SH-SY5Y (cell line): Measurements from ENCODE around the gene EDC3.

Experiments used
- GATA2 ChIP-seq: IDR thresholded peaks from 2 replicates; pipeline ENCODE4 v1.6.1; 2011; ENCODE audit warnings: mild to moderate bottlenecking, low read depth, low read length
- GATA3 ChIP-seq: IDR thresholded peaks from 2 replicates; pipeline ENCODE4 v1.6.1; 2011; ENCODE audit warnings: low read depth, mild to moderate bottlenecking, low read length, moderate library complexity

Gene EDC3

DNA sequence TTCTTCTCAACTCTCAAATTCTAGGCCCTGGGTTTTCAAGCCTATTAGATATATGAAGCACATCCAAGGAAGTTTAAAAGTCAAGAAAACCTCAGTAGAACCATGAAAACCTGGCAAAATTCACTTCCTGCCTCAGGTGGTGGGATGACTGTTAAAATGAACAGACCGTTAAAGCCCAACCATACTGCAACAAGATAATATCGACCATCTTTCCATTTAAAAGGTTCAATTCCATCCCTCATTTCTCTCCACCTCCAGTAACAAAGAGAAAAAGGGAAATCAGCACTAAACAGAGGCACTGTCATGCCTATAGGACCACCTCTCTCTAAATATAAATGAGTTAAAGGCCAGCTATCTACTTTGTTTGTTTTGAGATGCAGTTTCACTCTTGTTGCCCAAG, 31.2 kb downstream of the EDC3 start:
- no peak for TF ChIP-seq GATA2
- TF ChIP-seq GATA3, result no peak

DNA sequence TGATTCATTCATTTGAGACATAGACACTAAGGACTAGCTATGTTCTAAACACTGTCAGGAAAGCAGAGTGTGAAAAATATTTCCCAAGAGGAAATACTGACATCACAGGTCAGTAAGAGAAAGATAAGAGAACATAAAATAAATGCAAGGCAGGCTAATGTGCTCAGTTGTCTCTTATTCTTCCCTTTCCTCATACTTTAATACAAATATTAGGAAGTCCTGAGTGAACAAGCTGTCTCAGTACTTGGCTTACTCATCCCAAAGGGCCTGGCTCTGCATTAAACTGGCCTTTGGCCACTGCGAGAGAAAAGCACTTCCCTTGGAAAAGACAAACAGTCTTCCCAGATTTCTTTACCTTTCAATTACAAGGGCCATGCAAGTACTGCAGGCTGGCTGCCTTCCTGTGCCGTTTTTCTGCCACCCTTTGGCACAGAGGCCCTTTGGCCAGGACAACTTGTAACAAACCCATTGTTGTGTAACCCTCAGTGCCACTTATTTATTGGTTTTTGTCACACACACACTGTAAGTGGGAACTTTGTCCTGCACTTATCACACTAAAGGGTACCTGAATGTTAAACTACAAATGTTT, 31.7 kb downstream of the EDC3 start:
- no peak for TF ChIP-seq GATA2
- TF ChIP-seq GATA3, result no peak

DNA sequence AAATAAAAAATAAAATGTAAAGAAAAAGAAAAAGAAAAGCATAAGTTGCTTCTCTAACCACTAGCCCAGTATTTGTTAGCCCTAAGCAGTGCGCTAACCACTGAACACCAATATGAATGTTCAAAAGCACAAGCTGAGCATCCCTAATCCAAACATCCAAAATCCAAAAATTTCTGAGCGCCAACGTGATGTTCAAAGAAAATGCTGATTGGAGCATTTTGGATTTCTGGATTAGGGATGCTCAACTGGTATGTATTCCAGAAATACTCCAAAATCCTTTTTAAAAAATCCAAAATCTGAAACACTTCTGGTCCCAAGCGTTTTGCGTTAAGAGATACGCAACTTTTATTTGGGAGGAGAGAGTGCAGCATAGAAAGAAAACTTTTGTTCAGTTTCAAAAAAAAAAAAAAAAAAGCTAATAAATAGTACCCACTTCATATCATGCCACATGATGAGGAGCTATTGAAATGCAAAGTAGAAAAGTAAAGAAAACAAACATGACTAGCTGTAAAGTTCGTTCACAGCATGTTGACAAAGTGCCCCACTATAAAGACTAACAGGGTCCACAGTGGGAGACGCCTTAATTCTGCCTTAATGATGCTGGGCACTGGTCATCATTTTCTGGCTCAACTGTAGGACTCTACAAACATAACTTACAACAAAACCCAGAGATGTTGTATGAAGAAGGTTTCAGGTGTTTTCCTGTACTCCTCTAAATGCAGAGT, 32.4 kb downstream of the EDC3 start:
- TF ChIP-seq GATA2, result no peak
- no peak for TF ChIP-seq GATA3

DNA sequence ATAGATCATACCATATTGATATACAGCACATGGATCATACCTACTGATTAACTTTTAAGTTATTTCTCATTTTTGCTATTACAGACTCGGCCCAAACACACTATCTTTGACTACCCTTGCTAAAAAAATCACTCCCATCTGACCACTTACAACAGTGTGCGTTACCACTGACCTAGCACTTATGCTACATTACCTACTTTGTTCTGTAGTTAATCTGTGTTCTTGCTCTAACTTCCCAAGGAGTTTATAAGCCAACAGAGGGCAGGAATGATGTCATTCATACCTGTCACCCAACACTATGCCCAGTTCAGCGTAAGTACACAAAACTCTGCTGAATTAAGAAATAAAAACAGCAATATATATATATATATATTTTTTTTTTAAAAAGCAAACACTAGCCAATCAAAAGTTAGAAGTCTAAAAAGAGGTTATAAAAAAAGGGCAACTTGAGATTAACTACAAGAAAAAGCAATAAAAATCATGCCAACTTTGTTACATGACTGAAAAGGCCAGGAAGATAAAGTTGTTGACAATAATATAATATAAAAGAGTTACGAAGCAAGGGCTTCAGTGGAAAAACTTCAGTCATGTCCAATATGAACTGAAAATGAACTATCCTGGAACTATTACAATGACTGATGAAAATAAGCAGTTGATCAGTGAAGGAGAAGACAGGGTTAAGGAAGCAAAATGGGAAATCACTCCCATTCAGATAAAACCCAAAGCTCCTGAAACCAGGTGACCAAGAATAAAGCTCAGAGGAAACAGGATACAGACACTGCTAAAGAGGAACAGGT, 33.6 kb downstream of the EDC3 start:
- TF ChIP-seq GATA3 (no peak), GATA2 (no peak)

DNA sequence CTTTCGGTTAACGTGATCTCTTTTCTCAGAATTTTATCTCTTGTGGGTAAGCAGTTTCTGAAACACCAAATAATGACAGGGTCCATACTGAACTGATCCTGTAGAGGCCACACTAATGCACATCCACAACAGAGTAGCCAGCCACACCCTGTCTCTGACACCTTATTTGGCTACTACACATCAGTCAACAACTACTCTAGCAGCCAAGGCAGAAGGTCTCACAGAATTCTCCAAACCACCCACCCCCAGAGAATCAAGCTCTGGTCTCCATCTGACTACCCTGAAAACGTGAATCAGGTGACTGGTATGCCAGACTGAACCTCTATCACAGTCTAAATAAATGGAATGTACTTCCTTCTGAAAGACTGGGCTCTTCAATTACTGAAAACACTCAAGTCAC, 38.0 kb downstream of the EDC3 start:
- TF ChIP-seq GATA3, result no peak
- TF ChIP-seq GATA2, result no peak

DNA sequence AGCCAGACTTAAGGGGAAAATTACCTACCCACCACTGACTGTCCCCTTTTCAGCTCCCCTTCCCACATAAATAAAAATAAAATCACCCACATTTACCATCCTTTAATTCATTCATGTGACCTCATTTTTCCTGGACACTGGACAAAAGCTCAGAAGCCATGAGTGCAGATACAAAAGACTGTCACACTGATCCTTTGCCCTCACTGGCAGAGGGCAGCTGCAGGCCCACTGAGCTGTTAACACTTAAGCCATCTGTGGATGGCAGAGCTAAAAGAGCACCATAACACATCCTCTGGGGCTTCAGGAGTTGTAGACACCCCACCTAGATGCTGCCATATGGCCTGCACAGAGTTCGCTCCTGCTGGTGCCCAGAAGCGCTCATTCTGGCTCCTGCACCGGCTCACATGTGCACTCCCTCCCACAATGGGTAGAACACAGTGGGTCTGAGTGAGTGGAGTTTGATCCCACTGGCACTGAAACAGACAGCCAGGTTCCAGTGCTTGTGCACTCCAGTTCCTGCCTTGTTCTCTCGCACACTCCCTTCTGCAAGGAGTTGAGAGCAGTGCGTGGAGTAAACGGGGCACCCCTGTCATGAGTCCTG, 38.8 kb downstream of the EDC3 start:
- TF ChIP-seq GATA3, result no peak
- TF ChIP-seq GATA2, result no peak

DNA sequence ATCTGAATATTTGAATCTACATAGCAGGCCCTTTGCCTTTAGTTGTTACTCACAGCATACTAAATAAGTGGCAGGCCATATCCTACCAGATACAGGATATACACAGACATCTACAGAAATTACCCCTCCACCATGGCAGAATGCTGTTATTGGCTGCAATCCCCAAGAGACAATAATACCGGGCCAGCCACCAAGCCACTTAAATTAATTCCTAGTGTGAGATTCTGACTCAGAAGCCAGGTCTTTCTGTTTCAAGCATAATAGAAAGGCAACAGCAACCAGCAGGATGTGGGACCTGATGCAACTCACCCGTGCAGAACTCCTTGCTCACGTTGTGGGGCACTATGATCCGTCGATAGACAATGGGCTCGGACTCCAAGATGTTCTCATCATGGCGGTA, 40.4 kb downstream of the EDC3 start:
- TF ChIP-seq GATA2, result no peak
- TF ChIP-seq GATA3, result no peak

DNA sequence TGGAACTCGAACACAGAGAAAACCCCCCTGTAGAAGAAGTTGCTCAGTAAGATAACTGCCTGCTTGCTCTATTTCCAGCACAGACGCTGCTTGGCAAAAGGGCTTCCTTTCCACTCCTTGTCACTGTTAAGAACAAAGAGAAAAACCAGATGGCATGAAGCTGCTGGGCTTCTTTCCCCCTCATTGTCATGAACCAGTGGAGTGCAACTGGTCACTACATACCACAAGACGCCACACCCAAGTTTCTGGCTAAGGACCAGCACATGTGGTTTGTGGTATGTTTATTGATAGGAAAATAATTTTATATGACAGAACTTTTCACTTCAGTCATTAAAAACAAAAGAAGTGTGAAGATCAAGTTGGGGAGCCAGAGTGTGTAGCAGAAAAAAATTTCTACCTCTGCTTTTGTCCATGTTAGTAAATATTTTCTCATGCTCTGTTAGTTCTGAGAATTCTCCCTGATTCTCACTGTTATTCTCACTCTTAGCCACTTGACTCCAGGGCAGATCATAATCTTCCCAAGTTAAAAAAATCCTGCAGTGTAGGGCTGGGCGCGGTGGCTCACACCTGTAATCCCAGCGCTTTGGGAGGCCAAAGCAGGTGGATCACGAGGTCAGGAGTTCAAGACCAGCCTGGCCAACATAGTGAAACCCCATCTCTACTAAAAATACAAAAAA, 42.3 kb downstream of the EDC3 start:
- no peak for TF ChIP-seq GATA2
- no peak for TF ChIP-seq GATA3

DNA sequence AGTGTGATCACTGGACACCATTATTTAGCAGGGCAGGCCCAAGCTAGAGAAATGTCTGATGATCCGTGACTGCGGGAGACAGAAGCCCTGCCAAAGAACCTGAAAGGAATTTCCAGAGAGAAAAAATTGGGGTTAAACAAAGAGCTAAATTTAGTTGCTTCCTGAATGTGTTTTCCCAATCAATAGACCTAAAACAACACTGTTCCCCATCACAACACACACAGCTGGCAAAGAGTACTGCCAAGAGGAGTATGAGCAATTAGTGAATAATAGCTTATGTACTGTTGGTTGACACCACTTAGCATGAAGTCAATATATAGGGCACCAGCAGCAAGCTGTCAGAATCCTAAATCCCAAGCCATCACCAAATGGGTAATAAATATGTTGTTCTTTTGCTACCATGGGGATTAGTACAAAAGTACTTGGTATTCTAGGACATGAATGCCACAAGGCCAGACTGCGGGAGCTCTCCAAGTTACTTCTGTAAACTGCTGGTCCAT, 44.5 kb downstream of the EDC3 start:
- no peak for TF ChIP-seq GATA3
- no peak for TF ChIP-seq GATA2

DNA sequence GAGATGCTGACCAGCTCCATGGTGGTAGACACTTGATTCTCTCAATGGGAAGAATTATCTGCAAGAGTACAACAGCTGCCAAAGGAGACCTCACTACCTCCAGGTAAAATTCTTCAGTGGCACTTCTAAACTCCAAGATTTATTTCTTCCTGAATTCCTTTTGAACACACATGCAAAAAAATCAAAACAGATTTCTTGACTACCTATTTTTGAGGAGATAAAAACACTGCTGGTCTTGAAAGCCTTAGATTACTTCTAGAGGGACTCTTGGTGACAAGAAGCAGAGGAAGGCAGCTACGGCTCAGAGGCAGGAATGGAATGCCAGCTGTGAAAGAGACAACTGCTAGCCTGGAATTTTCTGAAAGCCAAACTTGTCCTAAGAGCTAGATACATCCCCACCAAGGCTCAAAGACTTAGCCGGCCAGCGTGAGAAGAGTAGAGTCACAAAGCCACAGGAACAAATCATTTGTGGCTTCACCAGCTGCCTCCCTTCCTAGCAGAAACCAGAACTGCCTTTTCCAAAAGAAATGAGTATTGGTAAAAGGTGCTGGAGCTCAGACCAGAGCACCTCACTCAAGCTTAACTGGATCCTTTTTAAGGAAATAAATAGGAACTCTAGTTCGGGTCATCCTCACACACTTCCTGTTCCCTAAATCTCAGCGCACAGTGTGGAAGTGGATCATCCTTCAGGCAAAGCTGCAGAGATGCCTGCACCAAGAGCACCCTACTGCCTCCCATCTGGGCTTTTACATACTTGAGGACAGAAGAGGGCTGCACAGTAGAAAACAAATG, 47.6 kb downstream of the EDC3 start:
- TF ChIP-seq GATA2, result no peak
- no peak for TF ChIP-seq GATA3

DNA sequence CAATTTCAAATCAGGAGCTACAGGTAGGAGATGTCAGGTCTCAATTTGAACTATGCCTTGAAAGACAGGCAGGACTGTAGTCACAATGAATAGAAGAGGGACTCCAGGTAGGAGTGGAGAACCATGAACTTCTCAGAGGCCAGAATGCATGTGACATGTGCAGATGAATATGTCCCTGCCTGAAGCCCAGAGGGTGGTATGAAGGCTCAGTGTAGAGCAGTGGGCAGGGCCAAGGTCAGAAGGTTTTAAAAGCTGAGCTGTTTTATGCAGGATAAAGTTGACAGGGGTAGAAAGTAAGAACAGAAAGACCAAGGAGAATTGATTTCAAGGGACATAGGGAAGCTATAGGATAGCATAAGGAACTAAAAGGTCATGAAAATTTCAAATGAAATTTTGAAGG, 49.3 kb downstream of the EDC3 start:
- no peak for TF ChIP-seq GATA2
- no peak for TF ChIP-seq GATA3

DNA sequence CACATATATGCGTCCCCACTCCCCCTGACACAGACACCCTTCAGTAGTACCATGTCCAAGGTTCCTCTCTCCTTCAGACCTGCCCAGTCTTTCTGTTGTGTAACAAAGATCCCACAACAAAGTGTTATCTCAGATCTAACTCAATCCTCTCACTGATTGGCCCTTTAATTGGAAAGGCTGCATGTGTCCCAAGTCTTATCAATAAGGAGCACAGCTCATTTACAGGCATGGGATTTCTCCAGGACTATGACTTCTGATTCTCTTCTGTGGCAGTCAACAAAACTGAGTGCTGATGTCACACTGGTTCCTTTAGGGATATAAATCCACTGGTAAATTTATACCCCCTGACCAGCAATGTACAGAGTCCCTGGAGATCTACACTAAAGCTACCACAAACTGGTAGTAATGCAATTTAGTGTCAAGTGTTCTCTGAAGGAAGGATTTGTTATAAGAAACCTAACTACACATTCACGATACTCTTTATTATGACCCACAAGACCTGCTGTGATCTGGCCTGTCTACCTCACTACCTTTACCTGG, 52.1 kb downstream of the EDC3 start:
- no peak for TF ChIP-seq GATA2
- no peak for TF ChIP-seq GATA3

DNA sequence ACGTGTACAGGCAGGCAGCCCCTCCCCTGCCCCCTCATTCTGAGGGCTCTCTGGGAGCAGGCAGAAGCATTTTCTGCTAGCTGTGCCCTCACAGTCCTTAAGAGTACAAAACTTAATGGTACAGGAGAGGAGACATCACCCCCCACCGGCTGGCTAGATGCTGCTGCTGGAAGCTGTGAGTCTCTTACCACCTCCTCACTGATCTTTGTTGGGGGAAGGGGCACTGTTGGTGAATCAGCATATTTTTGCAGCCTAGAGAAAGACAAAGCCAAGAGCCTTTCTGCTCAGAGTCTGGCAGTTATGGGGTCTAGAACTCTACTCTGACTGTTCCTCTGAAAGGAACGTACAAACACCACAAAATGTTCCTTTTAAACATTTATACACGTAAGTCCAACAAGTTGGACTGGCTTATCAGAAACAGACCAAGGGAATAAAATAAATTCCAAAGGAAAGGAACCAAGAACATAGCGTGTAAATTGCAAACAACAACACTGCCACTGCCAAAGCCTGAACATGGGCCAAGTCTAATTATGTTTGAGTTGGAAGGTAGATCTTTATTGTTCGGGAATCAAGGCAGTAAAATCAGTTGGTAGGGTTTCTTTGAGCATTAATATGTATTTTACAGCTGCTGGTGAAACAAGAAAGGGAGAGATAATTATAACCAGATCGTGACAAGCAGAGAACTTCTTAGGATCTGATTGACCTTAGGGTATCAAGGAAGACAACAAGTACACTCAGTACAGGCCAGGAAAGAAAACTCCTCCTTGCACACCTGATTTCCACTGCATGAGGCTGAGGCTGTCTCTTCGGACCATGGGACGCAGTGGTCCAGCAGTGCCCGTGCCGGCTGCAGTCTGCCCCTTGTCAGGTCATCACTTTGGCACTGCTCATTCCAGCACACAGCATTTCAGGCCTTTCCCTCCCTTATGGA, 52.8 kb downstream of the EDC3 start:
- TF ChIP-seq GATA2 (no peak), GATA3 (no peak)
